NCI-H2171 treated with DMSO at 0.1 percent for 48 hours (cell line): ENCODE measurements around the gene CDON.
"Not testable (repeated sequence)": the region's sequence is repeated elsewhere in the genome, so short reads cannot be mapped to it uniquely, and the experiment has no call there.

Source experiments
- DNase-seq: peaks from one replicate; lab custom pipeline; 2025; lab: John Stamatoyannopoulos, UW

The CDON gene

DNA sequence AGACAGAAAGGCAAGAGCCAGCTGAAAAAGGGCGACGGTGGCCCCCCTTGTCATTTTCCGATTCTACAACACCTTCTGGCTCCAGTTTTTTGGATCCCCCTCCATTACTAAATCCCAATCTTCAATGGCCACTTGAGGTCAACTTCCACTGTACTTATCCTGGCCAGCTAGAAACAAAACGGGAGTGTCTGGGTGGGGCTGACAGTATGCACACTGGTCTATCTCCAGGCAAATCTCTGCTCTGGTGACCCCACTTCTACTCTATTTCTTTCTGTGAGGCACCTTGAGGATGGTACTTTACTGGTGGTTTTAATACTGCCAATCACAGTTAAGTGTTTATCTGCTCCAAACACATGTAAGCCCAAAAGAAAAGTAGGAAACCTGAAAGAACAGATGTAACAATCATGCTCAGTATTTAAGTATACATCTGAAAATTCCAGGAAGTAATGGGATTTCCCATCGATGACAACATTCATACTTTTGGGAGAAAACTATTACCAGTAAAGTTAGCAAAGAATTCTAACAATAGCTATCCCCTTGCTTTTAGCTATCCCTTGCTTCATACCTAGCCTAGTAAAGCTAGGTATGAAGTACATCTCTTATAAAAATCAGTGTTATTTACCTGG, 16.0 kb downstream of the CDON start:
- no peak for DNase-seq

- no peak for DNase-seq
Measured at GRCh38 chr11:126039485-126040271, 23.0 kb downstream of the CDON start.

DNA sequence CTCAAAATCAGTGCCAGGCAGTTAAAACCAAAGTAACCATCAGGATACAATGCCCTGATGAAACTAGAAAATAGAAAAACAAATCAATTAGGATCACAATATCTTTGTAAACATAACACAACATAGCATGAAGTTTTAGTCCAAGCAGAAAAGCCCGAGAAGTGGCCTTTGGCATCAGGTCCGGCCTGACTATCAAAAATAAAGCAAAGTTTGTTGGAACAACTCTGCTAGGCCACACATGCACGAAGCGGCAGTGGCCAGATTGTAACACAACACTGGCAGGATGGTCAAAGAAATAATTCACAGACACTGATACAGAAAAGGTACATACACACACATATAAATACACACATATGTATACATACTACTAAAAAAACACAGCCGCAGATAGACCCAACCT, 26.9 kb downstream of the CDON start:
- no peak for DNase-seq

GRCh38 chr11:126034933-126035425, 27.7 kb downstream of the CDON start:
- DNase-seq = no peak

DNA sequence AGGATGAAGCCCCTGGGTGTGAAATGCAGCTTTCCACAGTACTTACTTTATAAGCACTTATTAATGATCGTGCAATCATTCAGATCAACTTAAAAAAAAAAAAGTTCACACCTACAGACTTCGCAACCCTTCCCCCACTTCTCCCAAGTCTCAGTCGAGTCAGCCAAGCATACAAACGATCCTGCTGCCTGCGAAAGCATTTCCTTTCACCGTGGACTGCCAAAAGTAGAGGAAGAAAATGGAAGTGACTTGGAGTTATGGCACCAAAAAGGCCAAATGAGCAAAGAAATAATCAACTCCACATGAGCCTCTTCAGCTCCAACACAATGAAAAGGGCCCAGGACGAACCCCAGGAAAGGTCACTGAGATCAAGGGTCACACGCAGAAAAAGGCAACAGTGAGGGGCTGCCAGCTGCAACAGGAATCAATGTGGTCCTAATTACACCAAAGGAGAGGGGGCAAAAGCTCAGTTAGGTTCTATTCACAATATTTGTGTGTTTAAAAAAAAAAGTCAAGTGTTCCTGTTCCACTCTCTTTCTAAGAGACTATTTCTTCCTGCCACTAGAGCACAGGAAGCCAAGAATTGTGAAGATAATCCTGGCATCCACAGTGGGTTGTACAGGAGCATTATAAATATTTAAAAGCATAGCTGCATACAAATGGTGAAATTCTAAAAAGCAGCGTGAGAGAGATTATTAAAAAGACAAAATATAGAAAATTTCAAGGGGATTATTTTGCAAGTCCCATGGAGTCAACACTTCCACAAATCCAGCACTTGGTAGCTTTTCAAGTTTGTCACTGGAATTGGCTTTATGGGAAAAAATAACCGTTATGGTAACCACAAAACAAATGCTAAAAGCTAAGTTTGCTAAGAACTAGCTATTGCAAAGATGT, 28.4 kb downstream of the CDON start:
- DNase-seq = no peak

GRCh38 chr11:126032375-126032774, 30.3 kb downstream of the CDON start:
- no peak for DNase-seq

- DNase-seq = peak; percentile 22
Measured at GRCh38 chr11:126029805-126030204, 32.9 kb downstream of the CDON start.

- DNase-seq = no peak
Measured at GRCh38 chr11:126029237-126029636, 33.4 kb downstream of the CDON start.

DNA sequence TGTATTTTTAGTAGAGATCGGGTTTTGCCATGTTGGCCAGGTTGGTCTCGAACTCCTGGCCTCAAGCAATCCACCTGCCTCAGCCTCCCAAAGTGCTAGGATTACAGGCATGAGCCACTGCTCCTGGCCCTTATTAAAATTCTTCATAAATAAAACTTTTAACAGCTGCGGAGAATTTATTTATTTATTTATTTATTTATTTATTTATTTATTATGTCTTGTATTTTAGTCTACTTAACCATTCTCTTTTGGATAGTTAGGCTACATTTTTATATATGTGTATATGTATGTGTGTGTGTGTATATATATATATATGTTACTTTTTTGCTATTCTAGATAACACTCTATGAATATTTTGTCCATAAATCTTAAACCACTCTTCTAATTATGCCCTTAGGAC, 34.1 kb downstream of the CDON start:
- DNase-seq = not testable (repeated sequence)

DNA sequence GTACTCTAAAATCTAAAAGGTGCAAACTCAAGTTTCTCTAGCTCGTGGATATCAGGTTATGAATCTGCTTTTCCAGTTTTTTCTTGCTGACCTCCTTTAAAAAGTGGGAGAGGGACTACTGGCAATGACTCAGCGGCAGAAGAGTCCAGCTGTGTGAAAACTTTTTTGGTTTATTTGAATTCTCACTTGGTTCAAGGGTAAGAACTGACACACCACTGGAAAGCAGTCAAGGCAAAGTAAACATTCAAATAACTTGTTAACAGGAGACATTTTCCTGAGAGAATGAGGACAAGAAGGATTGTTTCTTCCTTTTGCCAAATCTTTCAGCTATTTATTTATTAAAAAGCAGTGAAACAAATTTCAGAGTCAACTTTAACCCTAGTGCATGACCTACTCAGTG, 36.1 kb downstream of the CDON start:
- DNase-seq = no peak

- no peak for DNase-seq
Measured at GRCh38 chr11:126025822-126026221, 36.8 kb downstream of the CDON start.

GRCh38 chr11:126024123-126024522, 38.5 kb downstream of the CDON start:
- no peak for DNase-seq

- DNase-seq = no peak
Measured at GRCh38 chr11:126012852-126013251, 49.8 kb downstream of the CDON start.

- no peak for DNase-seq
Measured at GRCh38 chr11:126011754-126012153, 50.9 kb downstream of the CDON start.

DNA sequence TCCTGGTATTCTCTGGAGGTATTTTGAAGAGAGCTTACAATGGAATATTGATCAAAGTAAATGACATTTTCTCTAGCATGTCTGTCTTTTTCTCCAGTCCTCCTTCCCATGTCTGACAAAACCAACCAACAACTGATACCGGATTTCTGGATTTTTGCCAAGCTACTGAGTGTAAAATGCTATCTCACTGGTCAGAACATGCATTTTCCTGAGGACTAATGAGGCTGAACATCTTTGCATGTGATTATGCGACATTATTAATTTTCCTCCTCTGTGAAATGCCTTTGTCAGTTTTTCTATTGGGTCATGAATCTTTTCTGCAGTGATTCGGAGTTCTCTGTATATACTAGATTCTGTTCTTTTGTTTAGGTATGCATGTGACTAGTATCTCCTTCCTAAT, 51.4 kb downstream of the CDON start:
- DNase-seq = no peak

GRCh38 chr11:126008956-126009355, 53.7 kb downstream of the CDON start:
- no peak for DNase-seq

- no peak for DNase-seq
Measured at GRCh38 chr11:126007238-126007637, 55.4 kb downstream of the CDON start.

DNA sequence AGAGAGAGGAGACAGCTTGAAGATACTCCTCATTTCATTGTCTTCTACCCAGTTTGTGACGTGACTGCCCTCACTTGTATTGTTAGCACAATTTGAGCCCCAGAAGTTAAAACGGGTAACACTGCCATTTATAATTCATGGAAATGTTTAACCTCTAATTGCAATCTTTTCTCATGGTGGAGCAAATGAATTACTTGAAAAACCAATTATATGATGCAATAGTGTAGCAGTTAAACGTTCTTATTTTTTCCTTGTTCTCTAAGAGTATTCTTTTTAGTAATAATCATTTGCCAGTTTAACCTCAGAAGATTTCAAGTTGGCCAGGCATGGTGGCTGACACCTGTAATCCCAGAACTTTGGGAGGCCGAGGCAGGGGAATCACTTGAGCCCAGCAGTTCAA, 56.6 kb downstream of the CDON start:
- no peak for DNase-seq

GRCh38 chr11:126002181-126002580, 60.5 kb downstream of the CDON start:
- DNase-seq = no peak

DNA sequence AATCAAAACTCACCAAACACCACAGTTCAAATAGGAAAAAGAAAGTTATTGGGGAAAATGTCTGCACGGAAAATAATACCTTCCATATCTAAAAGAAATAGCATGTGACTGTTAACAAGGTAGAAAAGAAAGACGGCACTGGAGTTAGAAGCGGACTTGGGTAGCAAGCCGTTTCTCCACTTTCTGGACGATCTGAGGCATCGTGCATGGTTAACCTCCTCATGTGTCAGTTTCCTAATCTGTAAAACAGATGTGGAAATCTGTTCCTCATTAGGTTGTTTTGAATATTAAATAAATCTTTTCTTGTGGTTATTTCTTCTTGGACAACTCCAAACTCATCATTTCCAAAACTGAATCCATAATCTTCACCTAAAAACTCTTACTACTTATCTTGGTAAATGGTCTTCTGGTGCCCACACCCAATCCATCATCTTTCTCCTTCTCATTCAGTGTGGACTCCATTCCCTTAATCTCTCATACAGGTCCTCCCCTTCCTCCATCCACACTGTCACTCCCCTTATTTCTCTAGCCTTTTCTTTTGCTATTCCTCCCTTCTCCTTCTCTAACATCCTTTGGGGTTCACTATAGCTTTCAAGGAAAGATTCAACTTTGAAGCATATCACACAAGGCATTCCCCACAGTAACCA, 63.3 kb downstream of the CDON start:
- DNase-seq = no peak

GRCh38 chr11:125998267-125998666, 64.4 kb downstream of the CDON start:
- DNase-seq = no peak

- no peak for DNase-seq
Measured at GRCh38 chr11:125995313-125995712, 67.4 kb downstream of the CDON start.
